CD4-positive, alpha-beta memory T cell (primary cell): ENCODE measurements around the gene ACTR10. TPM values are rescaled to one million over a fixed set of nuclear protein-coding genes. Genes with fewer than 3 reads are reported as not detected.
A peak's percentile ranks its signal among the peaks of the same experiment; 100 is the strongest.

Experiments
- CTCF ChIA-PET: fragments of 350-600 bp; sonication (Branson Sonifier 250); formaldehyde crosslinking; loops from one replicate; lab custom pipeline; 2021; ENCODE audit warnings: inconsistent platforms; ENCODE audit not compliant: partially characterized antibody; lab: Charles Lee
- POLR2A ChIA-PET: fragments of 350-600 bp; sonication (Branson Sonifier 250); formaldehyde crosslinking; loops from one replicate; lab custom pipeline; 2021; ENCODE audit not compliant: partially characterized antibody; lab: Charles Lee
- DNase-seq, 5 donors: peaks; one replicate each; pipeline versions ENCODE4 v3.0.0 to v3.0.0-alpha.2; 2020 to 2022; ENCODE audit warnings: mixed read lengths in 1 of 5
- H3K27ac ChIP-seq: one replicate; pipeline ENCODE4 v1.7.0; 2013; ENCODE audit warnings: low read depth, low read length
- H3K27me3 ChIP-seq: 2 replicates; pipeline ENCODE4 v1.7.0; 2013; ENCODE audit warnings: mild to moderate bottlenecking, low read length, moderate library complexity; ENCODE audit not compliant: insufficient read depth
- H3K36me3 ChIP-seq: 2 replicates; pipeline ENCODE4 v1.7.0; 2013; ENCODE audit warnings: mild to moderate bottlenecking, low read length, moderate library complexity; ENCODE audit not compliant: insufficient read depth
- H3K4me1 ChIP-seq: 2 replicates; pipeline ENCODE4 v1.7.0; 2013; ENCODE audit warnings: mild to moderate bottlenecking, low read length, moderate library complexity; ENCODE audit not compliant: insufficient read depth
- H3K4me3 ChIP-seq, 2 donors: one replicate each; pipeline ENCODE4 v1.7.0; 2013; ENCODE audit warnings: low read length in 2 of 2, mild to moderate bottlenecking in 1 of 2
- H3K9me3 ChIP-seq, 2 donors: one replicate each; pipeline ENCODE4 v1.7.0; 2013; ENCODE audit warnings: low read length in 2 of 2, control low read depth in 1 of 2; ENCODE audit not compliant: control insufficient read depth in 1 of 2
- H3K27ac Mint-ChIP-seq, 7 donors: one replicate each; pipeline ENCODE4 v1.8.0; 2020 to 2021; ENCODE audit warnings: mixed read lengths in 7 of 7, mild to moderate bottlenecking in 6 of 7, inconsistent platforms in 3 of 7, moderate library complexity in 3 of 7
- H3K27me3 Mint-ChIP-seq, 2 donors: one replicate each; pipeline ENCODE4 v1.8.0; 2020 to 2021; ENCODE audit warnings: mixed read lengths in 2 of 2
- H3K36me3 Mint-ChIP-seq, 2 donors: one replicate each; pipeline ENCODE4 v1.8.0; 2020 to 2021; ENCODE audit warnings: mixed read lengths in 2 of 2, inconsistent platforms in 1 of 2, mild to moderate bottlenecking in 1 of 2
- H3K4me1 Mint-ChIP-seq, 4 donors: one replicate each; pipeline ENCODE4 v1.8.0; 2020 to 2021; ENCODE audit warnings: mixed read lengths in 4 of 4, mild to moderate bottlenecking in 1 of 4
- H3K4me3 Mint-ChIP-seq, 8 donors: one replicate each; pipeline ENCODE4 v1.8.0; 2020 to 2021; ENCODE audit warnings: mixed read lengths in 8 of 8, mild to moderate bottlenecking in 7 of 8, moderate library complexity in 6 of 8, inconsistent platforms in 3 of 8
- H3K9me3 Mint-ChIP-seq, 8 donors: one replicate each; pipeline ENCODE4 v1.8.0; 2020 to 2021; ENCODE audit warnings: mixed read lengths in 8 of 8, mild to moderate bottlenecking in 5 of 8, inconsistent platforms in 3 of 8, moderate library complexity in 1 of 8
- intact Hi-C: fragments of 100-400 bp; cut with micrococcal nuclease; formaldehyde crosslinking; loops from one replicate; pipeline ENCODE4 v1.15.1; 2023
- polyA plus RNA-seq, 2 donors: library from polyadenylated mRNA; unstranded; fragments of 300-500 nt; fragmentation: Illumina TruSeq; gene quantifications; one replicate each; pipeline ENCODE4 v1.2.3, GENCODE V29; 2021
- total RNA-seq, 2 experiments: library from RNA; stranded (reverse); gene quantifications; one replicate each; pipeline ENCODE4 v1.2.3, GENCODE V29; 2021

Gene ACTR10
- total and polyA plus RNA-seq, 4 experiments from 2014 or later = 53.7 to 87.8 (median 70.2) TPM

GRCh38 chr14:58283730-58284129 is 83.8 kb downstream of the ACTR10 start:
- no peaks in the 10 kb centered on the region for H3K9me3 ChIP-seq

DNA sequence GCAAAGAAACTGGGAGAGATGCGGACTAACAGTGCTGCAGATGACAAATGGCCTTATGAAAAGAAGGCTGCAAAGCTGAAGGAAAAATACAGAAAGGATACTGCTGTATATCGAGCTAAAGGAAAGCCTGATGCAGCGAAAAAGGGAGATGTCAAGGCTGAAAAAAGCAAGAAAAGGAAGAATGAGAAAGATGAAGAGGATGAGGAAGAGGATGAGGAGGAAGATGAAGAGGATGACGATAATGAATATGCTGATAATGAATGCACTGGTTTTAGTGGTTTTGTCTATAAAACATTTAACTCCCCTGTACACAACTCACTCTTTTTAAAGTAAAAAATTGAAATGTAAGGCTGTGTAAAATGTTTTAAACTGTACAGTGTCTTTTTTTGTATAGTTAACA is 85.2 kb downstream of the ACTR10 start:
- Mint-ChIP-seq H3K9me3 (peaks cover 0 to 4% (median 0%) of the 10 kb centered on the region in 8 donors), H3K4me3 (peak overlapping the region in 3 of 8 donors; percentile 38 to 63 (median 50)), H3K36me3 (peaks cover 54 to 79% of the 10 kb centered on the region in 2 donors), H3K27me3 (no peaks in the 10 kb centered on the region), H3K27ac (peak overlapping the region in 6 of 7 donors; percentile 30 to 87 (median 54)), H3K4me1 (peaks cover 63 to 82% (median 69%) of the 10 kb centered on the region in 4 donors)
- peaks cover 52% of the 10 kb centered on the region for H3K36me3 ChIP-seq
- no peak overlapping the region for H3K27ac ChIP-seq
- intact Hi-C loops = no loop called here
- H3K27me3 ChIP-seq = no peaks in the 10 kb centered on the region
- H3K4me1 ChIP-seq = peaks cover 75% of the 10 kb centered on the region
- POLR2A ChIA-PET = interaction anchor here (0.9 to 2.3 kb wide), 2 partner anchors 13 to 14 kb away, joined by 4 to 9 read pairs; partner anchors contain the start of gene ARID4A
- DNase-seq = no peak
- CTCF ChIA-PET = no interaction called here
- no peaks in the 10 kb centered on the region for H3K9me3 ChIP-seq
- no peak overlapping the region for H3K4me3 ChIP-seq

More at GRCh38 chr14:58283730-58284129, 83.8 kb downstream of the ACTR10 start:
- DNase-seq = no peak
- H3K27ac Mint-ChIP-seq = peak overlapping the region in 4 of 7 donors; percentile 2 to 85 (median 72)
- ChIA-PET POLR2A (interaction anchor here (0.6 kb wide), 2 partner anchors 15 to 22 kb away, joined by 3 read pairs; partner anchors contain the start of gene ARID4A), CTCF (no interaction called here)
- H3K36me3 Mint-ChIP-seq = peaks cover 51 to 78% of the 10 kb centered on the region in 2 donors
- H3K4me1 ChIP-seq = peaks cover 69% of the 10 kb centered on the region
- intact Hi-C loops = no loop called here
- H3K36me3 ChIP-seq = peaks cover 47% of the 10 kb centered on the region
- H3K27me3 ChIP-seq = no peaks in the 10 kb centered on the region
- H3K4me3 ChIP-seq = no peak overlapping the region
- no peak overlapping the region for H3K27ac ChIP-seq
- no peaks in the 10 kb centered on the region for H3K27me3 Mint-ChIP-seq
- H3K4me3 Mint-ChIP-seq = no peak overlapping the region
- H3K4me1 Mint-ChIP-seq = peaks cover 55 to 79% (median 65%) of the 10 kb centered on the region in 4 donors
- H3K9me3 Mint-ChIP-seq = peaks cover 0 to 2% (median 0%) of the 10 kb centered on the region in 8 donors

Other genes starting within 250 kb of the ACTR10 start
- not detected for gene ARMH4, start 47.9 kb upstream of the ACTR10 start, total RNA-seq
- gene ARMH4, start 47.9 kb upstream of the ACTR10 start, polyA plus RNA-seq = not detected
- 100 to 1,000 TPM; 133 to 138 TPM for gene PSMA3, start 44.7 kb downstream of the ACTR10 start, total RNA-seq
- gene PSMA3, start 44.7 kb downstream of the ACTR10 start, polyA plus RNA-seq = 100 to 1,000 TPM; 167 to 180 TPM
- 10 to 100 TPM; 80.0 to 84.1 TPM for gene ARID4A, start 98.4 kb downstream of the ACTR10 start, total RNA-seq
- gene ARID4A, start 98.4 kb downstream of the ACTR10 start, polyA plus RNA-seq = 10 to 100 TPM; 12.8 to 37.5 TPM
- not detected for gene TOMM20L, start 195.8 kb downstream of the ACTR10 start, total RNA-seq
- gene TOMM20L, start 195.8 kb downstream of the ACTR10 start, polyA plus RNA-seq = not detected
- 10 to 100 TPM; 28.0 to 28.3 TPM for gene TIMM9, start 227.4 kb downstream of the ACTR10 start, total RNA-seq
- gene TIMM9, start 227.4 kb downstream of the ACTR10 start, polyA plus RNA-seq = 10 to 100 TPM; 41.5 to 51.9 TPM
- gene KIAA0586, start 227.6 kb downstream of the ACTR10 start, total RNA-seq = 10 to 100 TPM; 43.3 to 48.2 TPM
- 10 to 100 TPM; 13.7 to 24.8 TPM for gene KIAA0586, start 227.6 kb downstream of the ACTR10 start, polyA plus RNA-seq